ENCODE measurements around the gene KEL.

- no peak for TF ChIP-seq GATA2 (IDR thresholded peaks at IDR 0.05; ENCODE audit: low read depth, low read length)
- no peak for TF ChIP-seq GATA3 (IDR thresholded peaks at IDR 0.05; ENCODE audit: low read depth, low read length)
Observed at GRCh38 chr7:142935941-142936565, 26.1 kb downstream of the KEL start.

All from SH-SY5Y (cell line).